Measurements from ENCODE around the gene RETSAT. TPM values are rescaled to one million over a fixed set of nuclear protein-coding genes. Genes with fewer than 3 reads are reported as not detected.
A peak's percentile ranks its signal among the peaks of the same experiment; 100 is the strongest.
"Not testable (repeated sequence)": the region's sequence is repeated elsewhere in the genome, so short reads cannot be mapped to it uniquely, and the experiment has no call there.

Gene RETSAT
- total RNA-seq, 3 donors from 2014 or later, result 154 to 378 (median 278) TPM

DNA sequence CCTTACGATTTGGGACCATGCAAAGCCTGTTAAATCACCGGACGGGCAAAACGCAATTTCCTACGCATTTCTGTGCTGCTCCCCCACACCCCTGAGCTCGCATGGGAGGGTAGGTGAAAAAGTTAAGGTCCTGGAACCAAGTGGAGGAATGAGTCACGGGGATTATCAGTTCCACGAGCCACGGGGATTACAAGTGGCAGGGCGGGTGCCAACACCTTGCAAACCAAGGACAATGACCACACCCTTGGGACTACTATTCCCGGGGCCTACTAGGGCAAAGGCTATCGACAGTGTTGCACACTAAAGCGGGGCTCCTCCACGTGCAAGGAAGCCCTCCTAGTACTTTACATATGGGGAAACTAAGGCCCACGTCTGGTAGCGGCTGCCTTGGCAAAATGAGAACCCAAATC lies 447 bp downstream of the RETSAT start:
- Histone ChIP-seq H3K9me3 (no peaks in the 10 kb centered on the region), H3K4me3 (peak overlapping the region; percentile 65), H3K4me1 (ENCODE audit: low read depth) (peaks cover 8% of the 10 kb centered on the region), H3K36me3 (ENCODE audit: low read depth) (peaks cover 4% of the 10 kb centered on the region)
- intact Hi-C loops (cut with DNase I, micrococcal nuclease), result no loop called here
- ATAC-seq (peak; percentile 85), DNase-seq (peak; percentile 81 to 82 (median 82))
- TF ChIP-seq, protein P1, sequence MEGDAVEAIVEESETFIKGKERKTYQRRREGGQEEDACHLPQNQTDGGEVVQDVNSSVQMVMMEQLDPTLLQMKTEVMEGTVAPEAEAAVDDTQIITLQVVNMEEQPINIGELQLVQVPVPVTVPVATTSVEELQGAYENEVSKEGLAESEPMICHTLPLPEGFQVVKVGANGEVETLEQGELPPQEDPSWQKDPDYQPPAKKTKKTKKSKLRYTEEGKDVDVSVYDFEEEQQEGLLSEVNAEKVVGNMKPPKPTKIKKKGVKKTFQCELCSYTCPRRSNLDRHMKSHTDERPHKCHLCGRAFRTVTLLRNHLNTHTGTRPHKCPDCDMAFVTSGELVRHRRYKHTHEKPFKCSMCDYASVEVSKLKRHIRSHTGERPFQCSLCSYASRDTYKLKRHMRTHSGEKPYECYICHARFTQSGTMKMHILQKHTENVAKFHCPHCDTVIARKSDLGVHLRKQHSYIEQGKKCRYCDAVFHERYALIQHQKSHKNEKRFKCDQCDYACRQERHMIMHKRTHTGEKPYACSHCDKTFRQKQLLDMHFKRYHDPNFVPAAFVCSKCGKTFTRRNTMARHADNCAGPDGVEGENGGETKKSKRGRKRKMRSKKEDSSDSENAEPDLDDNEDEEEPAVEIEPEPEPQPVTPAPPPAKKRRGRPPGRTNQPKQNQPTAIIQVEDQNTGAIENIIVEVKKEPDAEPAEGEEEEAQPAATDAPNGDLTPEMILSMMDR (IDR thresholded peaks at IDR 0.05), result no peak

DNA sequence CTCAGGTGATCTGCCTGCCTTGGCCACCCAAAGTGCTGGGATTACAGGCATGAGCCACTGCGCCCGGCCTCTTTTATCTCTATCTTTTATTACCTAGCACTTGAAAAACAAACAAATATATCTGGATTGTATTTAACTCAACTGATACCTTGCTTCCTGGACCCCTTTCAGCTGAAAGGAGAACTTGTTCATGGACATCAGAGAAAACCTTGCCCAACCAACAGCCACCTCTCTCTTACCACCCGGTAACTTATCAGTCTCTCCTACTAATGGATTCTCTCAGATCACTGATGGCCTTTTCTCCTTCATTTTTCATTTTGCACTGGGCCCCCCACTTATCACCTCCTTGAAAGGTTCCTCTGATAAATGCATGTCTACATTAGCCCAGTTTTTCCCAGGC lies 6.7 kb downstream of the RETSAT start:
- intact Hi-C loops (cut with DNase I, micrococcal nuclease), result no loop called here
- no peak for DNase-seq
- ATAC-seq, result no peak
- Histone ChIP-seq H3K4me3 (no peak overlapping the region), H3K4me1 (ENCODE audit: low read depth) (no peaks in the 10 kb centered on the region), H3K36me3 (ENCODE audit: low read depth) (peaks cover 4% of the 10 kb centered on the region), H3K9me3 (no peaks in the 10 kb centered on the region)
- TF ChIP-seq, protein P1 (IDR thresholded peaks at IDR 0.05), result no peak

DNA sequence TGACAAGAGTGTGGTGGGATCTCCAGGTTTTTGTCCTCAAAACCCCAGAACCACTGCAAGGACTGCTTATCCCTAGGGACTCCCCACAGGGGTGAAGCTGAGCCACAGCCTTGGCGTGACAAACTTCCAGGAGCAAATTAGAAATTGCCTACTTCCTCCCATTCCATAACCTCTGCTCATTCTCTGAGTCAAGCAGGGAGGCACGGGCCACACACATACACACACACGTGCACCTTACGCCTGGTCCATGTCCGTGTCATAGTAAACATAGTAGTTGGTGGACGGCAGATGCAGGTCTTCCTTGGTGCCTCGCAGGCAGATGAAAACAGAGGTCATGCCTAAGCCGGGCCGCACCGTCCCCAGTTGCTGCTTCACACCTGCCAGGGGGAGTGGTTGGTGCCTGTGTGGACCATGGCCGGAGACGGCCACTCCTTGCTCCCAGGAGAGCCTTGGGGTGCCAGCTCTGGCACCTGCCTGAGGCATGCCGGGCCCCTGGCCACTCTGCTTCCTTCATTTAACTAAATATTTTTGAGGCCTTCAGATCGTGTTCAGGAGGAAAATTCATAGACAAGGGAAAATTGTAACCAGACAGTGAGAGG lies 9.9 kb downstream of the RETSAT start:
- intact Hi-C loops (cut with DNase I, micrococcal nuclease), result no loop called here
- Histone ChIP-seq H3K4me3 (no peak overlapping the region), H3K9me3 (no peaks in the 10 kb centered on the region), H3K36me3 (ENCODE audit: low read depth) (no peaks in the 10 kb centered on the region), H3K4me1 (ENCODE audit: low read depth) (no peaks in the 10 kb centered on the region)
- no peak for DNase-seq
- TF ChIP-seq, protein P1 (IDR thresholded peaks at IDR 0.05), result no peak
- no peak for ATAC-seq

DNA sequence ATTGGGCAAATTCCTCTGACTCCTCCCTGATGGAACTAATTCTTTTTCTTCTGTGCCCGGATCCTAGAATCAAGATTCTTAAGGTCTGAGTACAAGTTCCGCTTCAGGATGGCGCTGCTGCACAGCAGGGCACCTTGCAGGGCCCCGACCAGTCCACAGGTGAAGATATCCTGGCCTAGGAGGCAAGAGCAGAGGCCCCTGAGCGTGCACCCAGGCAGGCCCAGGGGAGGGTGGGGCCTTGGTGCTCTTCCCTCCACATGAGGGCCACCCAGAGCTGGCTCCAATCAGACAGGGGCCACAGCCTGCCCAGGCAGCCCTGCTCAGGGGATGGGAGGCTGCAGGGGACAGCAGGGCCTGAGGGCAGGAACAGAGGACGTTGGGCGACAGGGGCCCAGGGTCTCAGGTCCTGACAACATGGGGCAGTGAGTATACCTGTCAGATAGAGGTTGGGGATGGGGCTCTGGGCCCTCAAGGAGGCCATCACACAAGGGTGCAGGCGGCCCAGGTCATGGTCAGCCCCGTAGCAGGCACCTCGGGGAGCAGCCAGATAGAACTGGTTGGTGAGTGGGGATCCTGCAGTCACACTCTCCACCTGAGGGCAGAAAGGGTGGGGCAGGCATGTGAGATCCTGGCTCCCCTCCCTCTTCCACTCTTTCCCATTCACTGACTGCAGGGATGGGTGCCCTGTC lies 11.0 kb downstream of the RETSAT start:
- not testable (repeated sequence) for DNase-seq; H3K4me3 ChIP-seq; H3K4me1 ChIP-seq (ENCODE audit: low read depth); H3K36me3 ChIP-seq (ENCODE audit: low read depth); H3K9me3 ChIP-seq
- intact Hi-C loops (cut with DNase I, micrococcal nuclease), result loop anchor here in 1 of 2 donors (2.0 kb wide), 1 partner anchor 27 kb away; no protein-coding TSS in a partner anchor
- ATAC-seq, result peak; percentile 19

DNA sequence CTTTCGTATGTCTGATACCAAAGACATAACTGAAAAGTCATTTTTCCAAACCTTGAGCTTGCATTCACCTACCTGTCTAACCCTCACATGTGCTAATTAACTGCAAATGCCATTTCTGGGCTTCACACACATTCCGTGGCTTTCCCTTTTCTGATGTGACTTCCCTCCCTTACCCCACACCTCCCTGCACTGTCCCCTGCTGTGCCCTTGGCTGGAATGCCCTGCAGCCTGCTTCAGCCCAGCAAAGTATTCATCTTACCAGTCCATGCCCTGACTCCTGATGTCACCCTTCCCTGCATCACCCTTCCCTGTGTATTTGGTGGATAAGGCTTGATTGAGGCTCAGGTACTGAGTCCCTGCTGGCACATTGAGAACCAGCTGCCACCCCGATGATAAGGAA lies 12.2 kb downstream of the RETSAT start:
- intact Hi-C loops (cut with DNase I, micrococcal nuclease), result loop anchor here in 1 of 2 donors (2.0 kb wide), 1 partner anchor 25 kb away; no protein-coding TSS in a partner anchor
- no peaks in the 10 kb centered on the region for H3K36me3 ChIP-seq (ENCODE audit: low read depth)
- H3K4me1 ChIP-seq (ENCODE audit: low read depth), result no peaks in the 10 kb centered on the region
- ATAC-seq (no peak), DNase-seq (no peak)
- no peak overlapping the region for H3K4me3 ChIP-seq
- H3K9me3 ChIP-seq, result no peaks in the 10 kb centered on the region
- TF ChIP-seq, protein P1 (IDR thresholded peaks at IDR 0.05), result no peak

DNA sequence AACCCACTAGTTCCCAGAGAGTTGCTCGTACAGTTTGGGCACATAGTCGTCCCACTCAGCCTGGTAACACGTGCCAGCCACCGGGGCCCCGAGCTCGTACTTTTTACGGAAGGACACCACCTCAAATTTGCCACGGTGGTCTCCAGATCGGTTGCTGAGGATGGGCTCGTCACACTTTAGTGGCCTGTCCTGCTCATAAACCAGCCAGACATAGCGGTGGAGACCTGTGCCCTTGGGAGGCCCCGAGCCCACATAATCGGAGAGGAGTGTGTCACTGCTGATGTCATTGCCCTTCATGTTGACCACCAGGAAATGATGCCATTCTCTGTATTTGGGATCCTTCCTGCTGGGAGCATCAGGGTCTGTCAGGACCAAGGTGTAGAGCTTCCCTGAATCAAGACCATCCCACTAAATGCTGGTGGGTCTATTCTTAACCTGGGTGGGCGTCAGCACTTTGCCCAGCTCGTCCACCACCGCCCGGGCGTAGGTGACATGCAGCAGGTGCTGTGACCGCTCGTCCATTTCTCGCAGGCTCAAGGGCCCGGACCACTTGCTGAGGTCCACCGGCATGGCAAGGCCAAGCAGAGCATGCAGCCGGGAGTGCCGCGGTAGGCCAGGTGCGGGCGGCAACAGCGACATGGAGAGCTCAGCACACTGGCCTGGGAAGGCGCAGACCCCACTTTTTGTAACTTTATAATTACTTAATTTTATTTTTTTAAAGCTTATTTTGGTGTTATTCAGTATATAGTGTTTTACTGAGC lies 12.9 kb downstream of the RETSAT start:
- Histone ChIP-seq H3K4me1 (ENCODE audit: low read depth) (no peaks in the 10 kb centered on the region), H3K9me3 (no peaks in the 10 kb centered on the region), H3K4me3 (no peak overlapping the region), H3K36me3 (ENCODE audit: low read depth) (no peaks in the 10 kb centered on the region)
- ATAC-seq (no peak), DNase-seq (no peak)
- intact Hi-C loops (cut with DNase I, micrococcal nuclease), result loop anchor here in 1 of 2 donors (2.0 kb wide), 1 partner anchor 25 kb away; no protein-coding TSS in a partner anchor
- TF ChIP-seq, protein P1 (IDR thresholded peaks at IDR 0.05), result no peak
